ENCODE measurements around the gene HEATR1. TPM values are rescaled to one million over a fixed set of nuclear protein-coding genes. Genes with fewer than 3 reads are reported as not detected.

The HEATR1 gene
- polyA plus RNA-seq, 1 of the 3 experiments (the other 2 are of a cell fraction) = 10.6 TPM

DNA sequence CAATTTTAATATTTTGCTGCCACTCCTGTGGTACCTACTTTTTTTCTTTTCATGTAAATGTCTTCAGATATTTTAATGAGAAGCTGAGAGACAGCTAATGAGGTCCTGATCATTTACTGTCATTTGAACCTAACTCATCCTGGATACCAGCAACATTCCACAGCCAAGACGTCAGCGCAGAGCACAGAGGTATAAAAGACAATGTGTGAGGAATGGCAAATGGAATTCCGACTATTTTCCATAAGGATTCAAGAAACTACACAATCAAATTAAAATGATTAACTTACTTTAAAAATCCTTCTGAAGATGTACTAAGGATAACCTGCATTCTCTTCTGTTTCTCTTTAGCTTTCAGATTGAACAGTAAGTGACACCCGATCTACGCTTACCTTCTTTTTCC is 38.8 kb downstream of the HEATR1 start:
- H3K27me3 ChIP-seq (ENCODE audit: insufficient read depth) = no peaks in the 10 kb centered on the region
- no peak overlapping the region for H3K4me3 ChIP-seq (ENCODE audit: low read depth in 2 of 2, low read length in 1 of 2)
- no peak overlapping the region for H3K9ac ChIP-seq
- H2AFZ ChIP-seq (ENCODE audit: low read depth) = no peak overlapping the region
- 85% methylated on average over 5 of the region's 5 CpGs for WGBS (ENCODE audit: low lambda C conversion rate)
- no peaks in the 10 kb centered on the region for H3K9me3 ChIP-seq
- no peak overlapping the region; a peak in 1 of 4 replicates for H3K27ac ChIP-seq (ENCODE audit: low read depth in 2 of 2, low read length in 1 of 2)
- no peak for DNase-seq
- H3K79me2 ChIP-seq (ENCODE audit: insufficient read depth) = no peaks in the 10 kb centered on the region
- ChIA-PET CTCF (no interaction called here), POLR2A (no interaction called here)
- TF ChIP-seq, protein P1, sequence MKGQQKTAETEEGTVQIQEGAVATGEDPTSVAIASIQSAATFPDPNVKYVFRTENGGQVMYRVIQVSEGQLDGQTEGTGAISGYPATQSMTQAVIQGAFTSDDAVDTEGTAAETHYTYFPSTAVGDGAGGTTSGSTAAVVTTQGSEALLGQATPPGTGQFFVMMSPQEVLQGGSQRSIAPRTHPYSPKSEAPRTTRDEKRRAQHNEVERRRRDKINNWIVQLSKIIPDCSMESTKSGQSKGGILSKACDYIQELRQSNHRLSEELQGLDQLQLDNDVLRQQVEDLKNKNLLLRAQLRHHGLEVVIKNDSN (IDR thresholded peaks at IDR 0.05; ENCODE audit: borderline replicate concordance, low read depth) = no peak
- TF ChIP-seq RAD21 (IDR thresholded peaks at IDR 0.05; ENCODE audit: low read length) (no peak), FOXJ3 (CRISPR knock-in tag; IDR thresholded peaks at IDR 0.05) (no peak), GABPA (IDR thresholded peaks at IDR 0.05; ENCODE audit: low read depth) (no peak), TCF12 (IDR thresholded peaks at IDR 0.05) (no peak), SIN3A (IDR thresholded peaks at IDR 0.05; ENCODE audit: borderline replicate concordance, low read depth, low read length) (no peak), SMC3 (IDR thresholded peaks at IDR 0.05; ENCODE audit: low read depth, low read length) (no peak), EP300 (IDR thresholded peaks at IDR 0.05; ENCODE audit: borderline replicate concordance in 1 of 2, low read depth in 1 of 2, low read length in 1 of 2) (no peak), RXRA (IDR thresholded peaks at IDR 0.05; ENCODE audit: borderline replicate concordance, low read depth) (no peak), EZH2phosphoT487 (IDR thresholded peaks at IDR 0.05; ENCODE audit: borderline replicate concordance, low read depth) (no peak), NRF1 (IDR thresholded peaks at IDR 0.05; ENCODE audit: low read depth, low read length) (no peak), MXI1 (IDR thresholded peaks at IDR 0.05; ENCODE audit: low read depth, low read length) (no peak), JUND (IDR thresholded peaks at IDR 0.05) (no peak), RFX5 (IDR thresholded peaks at IDR 0.05; ENCODE audit: low read length) (no peak), TAF1 (IDR thresholded peaks at IDR 0.05; ENCODE audit: borderline replicate concordance, low read depth, low read length) (no peak), GATA2 (CRISPR knock-in tag; IDR thresholded peaks at IDR 0.05) (no peak)
- TF ChIP-seq, protein P2, sequence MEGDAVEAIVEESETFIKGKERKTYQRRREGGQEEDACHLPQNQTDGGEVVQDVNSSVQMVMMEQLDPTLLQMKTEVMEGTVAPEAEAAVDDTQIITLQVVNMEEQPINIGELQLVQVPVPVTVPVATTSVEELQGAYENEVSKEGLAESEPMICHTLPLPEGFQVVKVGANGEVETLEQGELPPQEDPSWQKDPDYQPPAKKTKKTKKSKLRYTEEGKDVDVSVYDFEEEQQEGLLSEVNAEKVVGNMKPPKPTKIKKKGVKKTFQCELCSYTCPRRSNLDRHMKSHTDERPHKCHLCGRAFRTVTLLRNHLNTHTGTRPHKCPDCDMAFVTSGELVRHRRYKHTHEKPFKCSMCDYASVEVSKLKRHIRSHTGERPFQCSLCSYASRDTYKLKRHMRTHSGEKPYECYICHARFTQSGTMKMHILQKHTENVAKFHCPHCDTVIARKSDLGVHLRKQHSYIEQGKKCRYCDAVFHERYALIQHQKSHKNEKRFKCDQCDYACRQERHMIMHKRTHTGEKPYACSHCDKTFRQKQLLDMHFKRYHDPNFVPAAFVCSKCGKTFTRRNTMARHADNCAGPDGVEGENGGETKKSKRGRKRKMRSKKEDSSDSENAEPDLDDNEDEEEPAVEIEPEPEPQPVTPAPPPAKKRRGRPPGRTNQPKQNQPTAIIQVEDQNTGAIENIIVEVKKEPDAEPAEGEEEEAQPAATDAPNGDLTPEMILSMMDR (IDR thresholded peaks at IDR 0.05) = no peak
- TF ChIP-seq, protein P3, sequence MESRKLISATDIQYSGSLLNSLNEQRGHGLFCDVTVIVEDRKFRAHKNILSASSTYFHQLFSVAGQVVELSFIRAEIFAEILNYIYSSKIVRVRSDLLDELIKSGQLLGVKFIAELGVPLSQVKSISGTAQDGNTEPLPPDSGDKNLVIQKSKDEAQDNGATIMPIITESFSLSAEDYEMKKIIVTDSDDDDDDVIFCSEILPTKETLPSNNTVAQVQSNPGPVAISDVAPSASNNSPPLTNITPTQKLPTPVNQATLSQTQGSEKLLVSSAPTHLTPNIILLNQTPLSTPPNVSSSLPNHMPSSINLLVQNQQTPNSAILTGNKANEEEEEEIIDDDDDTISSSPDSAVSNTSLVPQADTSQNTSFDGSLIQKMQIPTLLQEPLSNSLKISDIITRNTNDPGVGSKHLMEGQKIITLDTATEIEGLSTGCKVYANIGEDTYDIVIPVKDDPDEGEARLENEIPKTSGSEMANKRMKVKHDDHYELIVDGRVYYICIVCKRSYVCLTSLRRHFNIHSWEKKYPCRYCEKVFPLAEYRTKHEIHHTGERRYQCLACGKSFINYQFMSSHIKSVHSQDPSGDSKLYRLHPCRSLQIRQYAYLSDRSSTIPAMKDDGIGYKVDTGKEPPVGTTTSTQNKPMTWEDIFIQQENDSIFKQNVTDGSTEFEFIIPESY (IDR thresholded peaks at IDR 0.05; ENCODE audit: borderline replicate concordance, low read depth) = no peak
- TF ChIP-seq, protein P4, sequence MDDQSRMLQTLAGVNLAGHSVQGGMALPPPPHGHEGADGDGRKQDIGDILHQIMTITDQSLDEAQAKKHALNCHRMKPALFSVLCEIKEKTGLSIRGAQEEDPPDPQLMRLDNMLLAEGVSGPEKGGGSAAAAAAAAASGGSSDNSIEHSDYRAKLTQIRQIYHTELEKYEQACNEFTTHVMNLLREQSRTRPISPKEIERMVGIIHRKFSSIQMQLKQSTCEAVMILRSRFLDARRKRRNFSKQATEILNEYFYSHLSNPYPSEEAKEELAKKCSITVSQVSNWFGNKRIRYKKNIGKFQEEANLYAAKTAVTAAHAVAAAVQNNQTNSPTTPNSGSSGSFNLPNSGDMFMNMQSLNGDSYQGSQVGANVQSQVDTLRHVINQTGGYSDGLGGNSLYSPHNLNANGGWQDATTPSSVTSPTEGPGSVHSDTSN (IDR thresholded peaks at IDR 0.05) = no peak
- TF ChIP-seq, protein P5, sequence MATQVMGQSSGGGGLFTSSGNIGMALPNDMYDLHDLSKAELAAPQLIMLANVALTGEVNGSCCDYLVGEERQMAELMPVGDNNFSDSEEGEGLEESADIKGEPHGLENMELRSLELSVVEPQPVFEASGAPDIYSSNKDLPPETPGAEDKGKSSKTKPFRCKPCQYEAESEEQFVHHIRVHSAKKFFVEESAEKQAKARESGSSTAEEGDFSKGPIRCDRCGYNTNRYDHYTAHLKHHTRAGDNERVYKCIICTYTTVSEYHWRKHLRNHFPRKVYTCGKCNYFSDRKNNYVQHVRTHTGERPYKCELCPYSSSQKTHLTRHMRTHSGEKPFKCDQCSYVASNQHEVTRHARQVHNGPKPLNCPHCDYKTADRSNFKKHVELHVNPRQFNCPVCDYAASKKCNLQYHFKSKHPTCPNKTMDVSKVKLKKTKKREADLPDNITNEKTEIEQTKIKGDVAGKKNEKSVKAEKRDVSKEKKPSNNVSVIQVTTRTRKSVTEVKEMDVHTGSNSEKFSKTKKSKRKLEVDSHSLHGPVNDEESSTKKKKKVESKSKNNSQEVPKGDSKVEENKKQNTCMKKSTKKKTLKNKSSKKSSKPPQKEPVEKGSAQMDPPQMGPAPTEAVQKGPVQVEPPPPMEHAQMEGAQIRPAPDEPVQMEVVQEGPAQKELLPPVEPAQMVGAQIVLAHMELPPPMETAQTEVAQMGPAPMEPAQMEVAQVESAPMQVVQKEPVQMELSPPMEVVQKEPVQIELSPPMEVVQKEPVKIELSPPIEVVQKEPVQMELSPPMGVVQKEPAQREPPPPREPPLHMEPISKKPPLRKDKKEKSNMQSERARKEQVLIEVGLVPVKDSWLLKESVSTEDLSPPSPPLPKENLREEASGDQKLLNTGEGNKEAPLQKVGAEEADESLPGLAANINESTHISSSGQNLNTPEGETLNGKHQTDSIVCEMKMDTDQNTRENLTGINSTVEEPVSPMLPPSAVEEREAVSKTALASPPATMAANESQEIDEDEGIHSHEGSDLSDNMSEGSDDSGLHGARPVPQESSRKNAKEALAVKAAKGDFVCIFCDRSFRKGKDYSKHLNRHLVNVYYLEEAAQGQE (IDR thresholded peaks at IDR 0.05; ENCODE audit: low read depth, low read length) = no peak
- no peaks in the 10 kb centered on the region for H3F3A ChIP-seq (replicated peaks; ENCODE audit: insufficient read depth)
- H3K36me3 ChIP-seq (replicated peaks in 1 of 2; ENCODE audit: control insufficient read depth in 1 of 2, insufficient read depth in 2 of 2, low read length in 1 of 2) = peaks cover 85 to 86% of the 10 kb centered on the region in 2 experiments
- H3K9me2 ChIP-seq = no peaks in the 10 kb centered on the region
- H3K4me2 ChIP-seq = no peak overlapping the region
- H4K20me1 ChIP-seq (ENCODE audit: insufficient read depth) = no peaks in the 10 kb centered on the region
- H3K4me1 ChIP-seq (ENCODE audit: control insufficient read depth in 1 of 2, insufficient read depth in 2 of 2, low read depth in 1 of 2, low read length in 1 of 2) = peaks cover 0 to 16% of the 10 kb centered on the region in 2 experiments; a peak in 2 of 4 replicates
